Neural progenitor cell (in vitro differentiated cells): ENCODE results near the gene SARM1. TPM values are rescaled to one million over a fixed set of nuclear protein-coding genes. Genes with fewer than 3 reads are reported as not detected.

Experiments
- DNase-seq: peaks from one replicate; pipeline ENCODE4 v3.0.0-alpha.2; 2016; ENCODE audit warnings: low spot score
- H2AFZ ChIP-seq: fragments of 200-600 bp; sonication (generic); replicated peaks from 2 replicates; pipeline ENCODE4 v1.6.1; 2016; ENCODE audit warnings: antibody characterized with exemption
- H3F3A ChIP-seq: fragments of 200-600 bp; sonication (generic); 2 replicates; pipeline ENCODE4 v1.6.1; 2016; ENCODE audit warnings: antibody characterized with exemption, low read depth
- H3K27ac ChIP-seq: fragments of 200-600 bp; sonication (generic); 2 replicates; pipeline ENCODE4 v1.5.1; 2016; ENCODE audit warnings: mild to moderate bottlenecking
- H3K27me3 ChIP-seq: fragments of 200-600 bp; sonication (generic); 2 replicates; pipeline ENCODE4 v1.6.1; 2016; ENCODE audit warnings: mild to moderate bottlenecking, moderate library complexity
- H3K36me3 ChIP-seq: fragments of 200-600 bp; sonication (generic); 2 replicates; pipeline ENCODE4 v1.5.1; 2016
- H3K4me1 ChIP-seq: fragments of 200-600 bp; sonication (generic); 2 replicates; pipeline ENCODE4 v1.6.1; 2016; ENCODE audit warnings: mixed run types
- H3K4me2 ChIP-seq: fragments of 200-600 bp; sonication (generic); 2 replicates; pipeline ENCODE4 v1.6.1; 2016
- H3K4me3 ChIP-seq: fragments of 200-600 bp; sonication (generic); 2 replicates; pipeline ENCODE4 v1.5.1; 2016
- H3K79me2 ChIP-seq: fragments of 200-600 bp; sonication (generic); 2 replicates; pipeline ENCODE4 v1.6.1; 2016; ENCODE audit warnings: low read depth
- H3K9ac ChIP-seq: fragments of 200-600 bp; sonication (generic); 2 replicates; pipeline ENCODE4 v1.6.1; 2016
- H3K9me3 ChIP-seq: fragments of 200-600 bp; sonication (generic); 2 replicates; pipeline ENCODE4 v1.5.1; 2016; ENCODE audit warnings: low read depth
- H4K20me1 ChIP-seq: fragments of 200-600 bp; sonication (generic); 2 replicates; pipeline ENCODE4 v1.6.1; 2016; ENCODE audit warnings: low read depth
- H3K27ac Mint-ChIP-seq: 3 replicates; pipeline ENCODE4 v1.8.0; 2021; ENCODE audit warnings: mixed read lengths
- H3K27me3 Mint-ChIP-seq: 2 replicates; pipeline ENCODE4 v1.8.0; 2022; ENCODE audit warnings: low read depth, mild to moderate bottlenecking, inconsistent platforms, moderate library complexity, mixed read lengths; ENCODE audit not compliant: insufficient read depth
- H3K36me3 Mint-ChIP-seq: 3 replicates; pipeline ENCODE4 v1.8.0; 2021; ENCODE audit warnings: mixed read lengths
- H3K4me1 Mint-ChIP-seq: 3 replicates; pipeline ENCODE4 v1.8.0; 2021; ENCODE audit warnings: mixed read lengths
- H3K4me3 Mint-ChIP-seq: 3 replicates; pipeline ENCODE4 v1.8.0; 2021; ENCODE audit warnings: mild to moderate bottlenecking, moderate library complexity, mixed read lengths
- H3K9me3 Mint-ChIP-seq: 3 replicates; pipeline ENCODE4 v1.8.0; 2020; ENCODE audit warnings: mixed read lengths
- EZH2 ChIP-seq: fragments of 200-600 bp; sonication (generic); IDR thresholded peaks from 2 replicates; pipeline ENCODE4 v1.6.1; 2017; ENCODE audit warnings: antibody characterized with exemption, mild to moderate bottlenecking, moderate library complexity
- EZH2phosphoT487 ChIP-seq: fragments of 200-600 bp; sonication (generic); IDR thresholded peaks from 2 replicates; pipeline ENCODE4 v1.6.1; 2017; ENCODE audit warnings: antibody characterized with exemption
- total RNA-seq: library from RNA; depleted of rRNA; stranded (reverse); fragments of >200 nt; gene quantifications from 2 replicates; pipeline ENCODE4 v1.2.3, GENCODE V29; 2015; ENCODE audit warnings: low replicate concordance
- TF ChIP-seq, protein P1 (sequence below): fragments of 200-600 bp; sonication (generic); IDR thresholded peaks from 2 replicates; pipeline ENCODE4 v1.5.1; 2017; ENCODE audit warnings: antibody characterized with exemption, mild to moderate bottlenecking

Gene SARM1
- 3.1 and 5.5 TPM in 2 replicates for total RNA-seq

DNA sequence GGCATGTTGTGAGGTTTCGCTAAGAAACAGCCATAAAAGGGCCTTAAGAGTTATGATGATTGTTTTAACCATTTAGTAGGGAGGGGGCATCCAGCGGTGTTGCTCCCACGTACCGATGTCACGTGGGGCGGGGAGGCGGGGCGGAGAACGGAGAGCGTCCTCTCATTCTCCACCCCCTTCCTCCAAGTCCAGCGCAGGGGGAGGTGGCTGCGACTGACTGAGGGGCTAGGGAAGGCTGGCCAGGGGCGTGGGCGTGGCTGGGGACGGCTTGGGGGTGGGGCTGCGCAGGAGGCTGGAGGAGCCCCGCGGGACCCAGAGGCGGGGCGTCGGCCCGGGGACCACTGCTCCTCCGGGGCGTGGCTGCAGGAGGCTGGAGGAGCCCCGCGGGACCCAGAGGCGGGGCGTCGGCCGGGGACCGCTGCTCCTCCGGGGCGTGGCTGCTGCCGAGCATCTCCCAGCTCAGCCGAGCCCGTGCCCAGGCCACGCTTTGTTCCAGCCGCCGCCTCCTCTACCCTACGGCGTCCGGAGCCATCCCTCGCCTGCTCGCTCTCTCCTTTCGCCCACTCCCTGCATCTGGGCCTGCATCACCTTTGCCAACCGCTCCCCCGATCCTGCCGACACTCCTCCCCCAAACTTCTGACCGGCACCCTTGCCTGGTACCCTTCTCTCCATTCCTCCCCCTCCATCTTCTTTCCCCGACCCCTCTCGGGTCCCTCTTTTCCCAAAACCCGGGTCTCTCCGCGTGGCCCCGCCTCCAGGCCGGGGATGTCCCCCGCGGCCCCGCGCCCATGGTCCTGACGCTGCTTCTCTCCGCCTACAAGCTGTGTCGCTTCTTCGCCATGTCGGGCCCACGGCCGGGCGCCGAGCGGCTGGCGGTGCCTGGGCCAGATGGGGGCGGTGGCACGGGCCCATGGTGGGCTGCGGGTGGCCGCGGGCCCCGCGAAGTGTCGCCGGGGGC, at the start of gene SARM1:
TSS of gene SARM1 (plus strand) at position 450 of the 958 bp plus-strand sequence. CDS start at position 789, 339 bp downstream.
- H4K20me1 ChIP-seq: peaks cover 37% of the 10 kb centered on the region

DNA sequence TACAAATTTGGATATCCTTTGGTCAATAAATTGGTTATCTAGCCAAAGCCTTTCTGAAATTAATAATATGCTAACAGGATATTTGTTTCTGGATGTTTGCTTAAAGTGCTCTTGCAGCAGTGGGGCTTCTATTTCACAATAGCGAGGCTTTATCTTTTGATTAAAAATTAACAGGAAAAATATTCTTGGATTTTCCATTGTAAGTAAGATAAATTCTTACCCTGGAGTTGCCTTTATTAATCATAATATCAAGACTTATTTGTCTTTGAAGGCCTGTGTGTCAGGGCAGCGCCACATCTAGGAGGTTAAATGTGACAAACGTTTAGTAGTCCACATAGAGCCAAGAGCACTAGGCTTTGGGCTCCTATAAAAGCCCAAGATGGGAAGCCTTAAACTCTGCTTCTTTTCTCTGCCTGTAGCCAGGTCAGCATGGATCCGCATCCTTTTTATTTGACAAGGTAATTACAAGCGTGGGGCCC, 47.2 kb upstream of the SARM1 start:
- no peaks in the 10 kb centered on the region for H3K9me3 Mint-ChIP-seq
- Histone ChIP-seq H3K4me1 (peaks cover 23% of the 10 kb centered on the region), H4K20me1 (peaks cover 76% of the 10 kb centered on the region), H3K27ac (peak overlapping the region; percentile 13), H3K27me3 (no peaks in the 10 kb centered on the region), H3F3A (peaks cover 24% of the 10 kb centered on the region), H3K9ac (no peak overlapping the region), H3K79me2 (peaks cover 94% of the 10 kb centered on the region), H3K36me3 (peaks cover 4% of the 10 kb centered on the region), H3K4me3 (no peak overlapping the region), H2AFZ (no peak overlapping the region), H3K9me3 (no peaks in the 10 kb centered on the region), H3K4me2 (no peak overlapping the region)
- H3K4me1 Mint-ChIP-seq: peaks cover 54% of the 10 kb centered on the region
- no peaks in the 10 kb centered on the region for H3K27me3 Mint-ChIP-seq
- DNase-seq: no peak
- peaks cover 32% of the 10 kb centered on the region for H3K36me3 Mint-ChIP-seq
- TF ChIP-seq, protein P1, sequence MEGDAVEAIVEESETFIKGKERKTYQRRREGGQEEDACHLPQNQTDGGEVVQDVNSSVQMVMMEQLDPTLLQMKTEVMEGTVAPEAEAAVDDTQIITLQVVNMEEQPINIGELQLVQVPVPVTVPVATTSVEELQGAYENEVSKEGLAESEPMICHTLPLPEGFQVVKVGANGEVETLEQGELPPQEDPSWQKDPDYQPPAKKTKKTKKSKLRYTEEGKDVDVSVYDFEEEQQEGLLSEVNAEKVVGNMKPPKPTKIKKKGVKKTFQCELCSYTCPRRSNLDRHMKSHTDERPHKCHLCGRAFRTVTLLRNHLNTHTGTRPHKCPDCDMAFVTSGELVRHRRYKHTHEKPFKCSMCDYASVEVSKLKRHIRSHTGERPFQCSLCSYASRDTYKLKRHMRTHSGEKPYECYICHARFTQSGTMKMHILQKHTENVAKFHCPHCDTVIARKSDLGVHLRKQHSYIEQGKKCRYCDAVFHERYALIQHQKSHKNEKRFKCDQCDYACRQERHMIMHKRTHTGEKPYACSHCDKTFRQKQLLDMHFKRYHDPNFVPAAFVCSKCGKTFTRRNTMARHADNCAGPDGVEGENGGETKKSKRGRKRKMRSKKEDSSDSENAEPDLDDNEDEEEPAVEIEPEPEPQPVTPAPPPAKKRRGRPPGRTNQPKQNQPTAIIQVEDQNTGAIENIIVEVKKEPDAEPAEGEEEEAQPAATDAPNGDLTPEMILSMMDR: no peak
- H3K4me3 Mint-ChIP-seq: no peak overlapping the region
- no peak overlapping the region for H3K27ac Mint-ChIP-seq

More for the DNA sequence above, at the start of gene SARM1:
- peak within 1 kb of the TSS; percentile 94 for H2AFZ ChIP-seq
- peak within 1 kb of the TSS; percentile 92 for H3K4me3 Mint-ChIP-seq
- H3K4me2 ChIP-seq: peak within 1 kb of the TSS; percentile 96
- peaks cover 32% of the 10 kb centered on the region for H3K4me1 Mint-ChIP-seq
- H3K27ac ChIP-seq: no peak within 1 kb of the TSS
- H3F3A ChIP-seq: peaks cover 39% of the 10 kb centered on the region
- H3K27ac Mint-ChIP-seq: peak within 1 kb of the TSS; percentile 47
- peak; percentile 98 for DNase-seq
- no peaks in the 10 kb centered on the region for H3K9me3 Mint-ChIP-seq
- H3K9ac ChIP-seq: no peak within 1 kb of the TSS
- H3K27me3 Mint-ChIP-seq: peaks cover 7% of the 10 kb centered on the region
- no peaks in the 10 kb centered on the region for H3K9me3 ChIP-seq
- peaks cover 13% of the 10 kb centered on the region for H3K4me1 ChIP-seq
- H3K27me3 ChIP-seq: peaks cover 40% of the 10 kb centered on the region
- no peaks in the 10 kb centered on the region for H3K36me3 ChIP-seq
- peak within 1 kb of the TSS; percentile 66 for H3K4me3 ChIP-seq
- TF ChIP-seq EZH2 (no peak), EZH2phosphoT487 (peak; percentile 52)
- TF ChIP-seq, protein P1: no peak
- peaks cover 8% of the 10 kb centered on the region for H3K36me3 Mint-ChIP-seq
- H3K79me2 ChIP-seq: no peaks in the 10 kb centered on the region

DNA sequence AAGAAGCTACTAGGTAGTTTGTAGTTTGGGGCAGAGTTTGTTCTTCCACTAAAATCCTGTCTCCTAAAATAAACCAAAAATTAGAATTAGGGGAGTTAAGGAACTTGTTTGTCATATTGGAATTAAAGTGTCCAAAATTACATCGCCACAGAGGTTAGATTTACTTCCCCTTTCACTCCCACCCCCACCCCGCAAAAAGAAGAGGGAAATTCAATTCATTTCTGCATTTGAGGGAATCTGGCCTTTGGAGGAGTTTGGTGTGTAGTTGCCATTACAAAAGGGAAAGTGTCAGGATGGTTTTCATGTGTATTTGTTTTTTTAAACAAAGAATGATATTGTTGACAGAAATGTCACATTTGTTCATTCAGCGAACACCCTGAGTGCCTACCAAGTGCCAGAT, 46.7 kb upstream of the SARM1 start:
- no peaks in the 10 kb centered on the region for H3K9me3 ChIP-seq
- H3K79me2 ChIP-seq: peaks cover 89% of the 10 kb centered on the region
- H2AFZ ChIP-seq: no peak overlapping the region
- H3K9me3 Mint-ChIP-seq: no peaks in the 10 kb centered on the region
- peaks cover 4% of the 10 kb centered on the region for H3K36me3 ChIP-seq
- peaks cover 76% of the 10 kb centered on the region for H4K20me1 ChIP-seq
- TF ChIP-seq, protein P1: no peak
- TF ChIP-seq EZH2phosphoT487 (no peak), EZH2 (no peak)
- no peak overlapping the region for H3K4me3 Mint-ChIP-seq
- peaks cover 23% of the 10 kb centered on the region for H3K4me1 ChIP-seq
- H3K27me3 Mint-ChIP-seq: no peaks in the 10 kb centered on the region
- peaks cover 54% of the 10 kb centered on the region for H3K4me1 Mint-ChIP-seq
- peaks cover 32% of the 10 kb centered on the region for H3K36me3 Mint-ChIP-seq
- H3K27ac ChIP-seq: no peak overlapping the region
- DNase-seq: no peak
- H3K27ac Mint-ChIP-seq: no peak overlapping the region
- no peaks in the 10 kb centered on the region for H3K27me3 ChIP-seq
- no peak overlapping the region for H3K4me2 ChIP-seq
- no peak overlapping the region for H3K9ac ChIP-seq
- peaks cover 26% of the 10 kb centered on the region for H3F3A ChIP-seq
- H3K4me3 ChIP-seq: no peak overlapping the region
